ENCODE results near the gene ARHGEF28. TPM values are rescaled to one million over a fixed set of nuclear protein-coding genes. Genes with fewer than 3 reads are reported as not detected.

Gene ARHGEF28
- total RNA-seq, 1 donor from 2014 or later = 0.11 TPM

- Mint-ChIP-seq H3K4me3 (ENCODE audit: low read depth) (no peak overlapping the region), H3K27me3 (ENCODE audit: low read depth) (peaks cover 33% of the 10 kb centered on the region), H3K9me3 (no peaks in the 10 kb centered on the region), H3K36me3 (ENCODE audit: low read depth) (no peaks in the 10 kb centered on the region), H3K27ac (no peak overlapping the region), H3K4me1 (ENCODE audit: low read depth) (peaks cover 9% of the 10 kb centered on the region)
- intact Hi-C loops (cut with micrococcal nuclease) = no loop called here
- no peak for DNase-seq (ENCODE audit: low spot score)
Measured at GRCh38 chr5:73747696-73748380, 121.8 kb downstream of the ARHGEF28 start.

- no peaks in the 10 kb centered on the region for H3K36me3 Mint-ChIP-seq (ENCODE audit: low read depth)
Measured at GRCh38 chr5:73748510-73749400, 122.8 kb downstream of the ARHGEF28 start.

GRCh38 chr5:73749485-73750270 is 123.7 kb downstream of the ARHGEF28 start:
- Mint-ChIP-seq H3K4me3 (ENCODE audit: low read depth) (no peak overlapping the region), H3K27ac (no peak overlapping the region), H3K9me3 (no peaks in the 10 kb centered on the region), H3K4me1 (ENCODE audit: low read depth) (peaks cover 8% of the 10 kb centered on the region), H3K27me3 (ENCODE audit: low read depth) (peaks cover 38% of the 10 kb centered on the region), H3K36me3 (ENCODE audit: low read depth) (no peaks in the 10 kb centered on the region)
- intact Hi-C loops (cut with micrococcal nuclease) = no loop called here
- no peak for DNase-seq (ENCODE audit: low spot score)

More at GRCh38 chr5:73748510-73749400, 122.8 kb downstream of the ARHGEF28 start:
- Mint-ChIP-seq H3K27me3 (ENCODE audit: low read depth) (peaks cover 37% of the 10 kb centered on the region), H3K9me3 (no peaks in the 10 kb centered on the region), H3K4me3 (ENCODE audit: low read depth) (no peak overlapping the region), H3K4me1 (ENCODE audit: low read depth) (peaks cover 8% of the 10 kb centered on the region), H3K27ac (no peak overlapping the region)
- intact Hi-C loops (cut with micrococcal nuclease) = no loop called here
- no peak for DNase-seq (ENCODE audit: low spot score)

GRCh38 chr5:73751254-73751914 is 125.4 kb downstream of the ARHGEF28 start:
- DNase-seq (ENCODE audit: low spot score) = no peak
- Mint-ChIP-seq H3K27ac (no peak overlapping the region), H3K27me3 (ENCODE audit: low read depth) (peaks cover 32% of the 10 kb centered on the region), H3K36me3 (ENCODE audit: low read depth) (no peaks in the 10 kb centered on the region), H3K4me1 (ENCODE audit: low read depth) (peaks cover 8% of the 10 kb centered on the region), H3K9me3 (no peaks in the 10 kb centered on the region), H3K4me3 (ENCODE audit: low read depth) (no peak overlapping the region)
- intact Hi-C loops (cut with micrococcal nuclease) = no loop called here

GRCh38 chr5:73754254-73754653 is 128.3 kb downstream of the ARHGEF28 start:
- Mint-ChIP-seq H3K36me3 (ENCODE audit: low read depth) (no peaks in the 10 kb centered on the region), H3K4me1 (ENCODE audit: low read depth) (peaks cover 8% of the 10 kb centered on the region), H3K9me3 (no peaks in the 10 kb centered on the region), H3K27me3 (ENCODE audit: low read depth) (peaks cover 20% of the 10 kb centered on the region), H3K4me3 (ENCODE audit: low read depth) (no peak overlapping the region), H3K27ac (no peak overlapping the region)
- no peak for DNase-seq (ENCODE audit: low spot score)
- intact Hi-C loops (cut with micrococcal nuclease) = no loop called here

- Mint-ChIP-seq H3K4me3 (ENCODE audit: low read depth) (no peak overlapping the region), H3K27me3 (ENCODE audit: low read depth) (peaks cover 6% of the 10 kb centered on the region), H3K27ac (no peak overlapping the region), H3K36me3 (ENCODE audit: low read depth) (no peaks in the 10 kb centered on the region), H3K4me1 (ENCODE audit: low read depth) (no peaks in the 10 kb centered on the region), H3K9me3 (no peaks in the 10 kb centered on the region)
- intact Hi-C loops (cut with micrococcal nuclease) = no loop called here
- no peak for DNase-seq (ENCODE audit: low spot score)
Measured at GRCh38 chr5:73757416-73757815, 131.4 kb downstream of the ARHGEF28 start.

- no peaks in the 10 kb centered on the region for H3K9me3 Mint-ChIP-seq
- no peak overlapping the region for H3K4me3 Mint-ChIP-seq (ENCODE audit: low read depth)
- H3K36me3 Mint-ChIP-seq (ENCODE audit: low read depth) = no peaks in the 10 kb centered on the region
- no peaks in the 10 kb centered on the region for H3K4me1 Mint-ChIP-seq (ENCODE audit: low read depth)
- intact Hi-C loops (cut with micrococcal nuclease) = no loop called here
- no peak overlapping the region for H3K27ac Mint-ChIP-seq
- H3K27me3 Mint-ChIP-seq (ENCODE audit: low read depth) = no peaks in the 10 kb centered on the region
- DNase-seq (ENCODE audit: low spot score) = no peak
Measured at GRCh38 chr5:73759771-73760170, 133.8 kb downstream of the ARHGEF28 start.

- intact Hi-C loops (cut with micrococcal nuclease) = no loop called here
- no peak overlapping the region for H3K27ac Mint-ChIP-seq
- no peak overlapping the region for H3K4me3 Mint-ChIP-seq (ENCODE audit: low read depth)
- no peak for DNase-seq (ENCODE audit: low spot score)
- no peaks in the 10 kb centered on the region for H3K4me1 Mint-ChIP-seq (ENCODE audit: low read depth)
- no peaks in the 10 kb centered on the region for H3K36me3 Mint-ChIP-seq (ENCODE audit: low read depth)
- peaks cover 13% of the 10 kb centered on the region for H3K9me3 Mint-ChIP-seq
- H3K27me3 Mint-ChIP-seq (ENCODE audit: low read depth) = no peaks in the 10 kb centered on the region
Measured at GRCh38 chr5:73763300-73764032, 137.5 kb downstream of the ARHGEF28 start.

GRCh38 chr5:73764586-73764985 is 138.6 kb downstream of the ARHGEF28 start:
- H3K36me3 Mint-ChIP-seq (ENCODE audit: low read depth) = no peaks in the 10 kb centered on the region

GRCh38 chr5:73764996-73765395 is 139.0 kb downstream of the ARHGEF28 start:
- no peak overlapping the region for H3K4me3 Mint-ChIP-seq (ENCODE audit: low read depth)
- no peak overlapping the region for H3K27ac Mint-ChIP-seq
- no peak for DNase-seq (ENCODE audit: low spot score)
- H3K9me3 Mint-ChIP-seq = peaks cover 13% of the 10 kb centered on the region
- H3K27me3 Mint-ChIP-seq (ENCODE audit: low read depth) = no peaks in the 10 kb centered on the region
- intact Hi-C loops (cut with micrococcal nuclease) = no loop called here
- no peaks in the 10 kb centered on the region for H3K36me3 Mint-ChIP-seq (ENCODE audit: low read depth)
- H3K4me1 Mint-ChIP-seq (ENCODE audit: low read depth) = no peaks in the 10 kb centered on the region

More at GRCh38 chr5:73764586-73764985, 138.6 kb downstream of the ARHGEF28 start:
- peaks cover 13% of the 10 kb centered on the region for H3K9me3 Mint-ChIP-seq
- no peak overlapping the region for H3K4me3 Mint-ChIP-seq (ENCODE audit: low read depth)
- intact Hi-C loops (cut with micrococcal nuclease) = no loop called here
- no peaks in the 10 kb centered on the region for H3K4me1 Mint-ChIP-seq (ENCODE audit: low read depth)
- H3K27me3 Mint-ChIP-seq (ENCODE audit: low read depth) = no peaks in the 10 kb centered on the region
- H3K27ac Mint-ChIP-seq = no peak overlapping the region
- no peak for DNase-seq (ENCODE audit: low spot score)

- Mint-ChIP-seq H3K36me3 (ENCODE audit: low read depth) (no peaks in the 10 kb centered on the region), H3K27ac (no peak overlapping the region), H3K27me3 (ENCODE audit: low read depth) (no peaks in the 10 kb centered on the region), H3K9me3 (peaks cover 13% of the 10 kb centered on the region), H3K4me1 (ENCODE audit: low read depth) (no peaks in the 10 kb centered on the region), H3K4me3 (ENCODE audit: low read depth) (no peak overlapping the region)
- no peak for DNase-seq (ENCODE audit: low spot score)
- intact Hi-C loops (cut with micrococcal nuclease) = no loop called here
Measured at GRCh38 chr5:73766902-73767301, 140.9 kb downstream of the ARHGEF28 start.
